Pancreas (tissue), 10 donors: ENCODE measurements around the gene FGF12. TPM values are rescaled to one million over a fixed set of nuclear protein-coding genes. Genes with fewer than 3 reads are reported as not detected.

Experiments used
- ATAC-seq, 4 donors: fragments of 200-7000 bp; cut with Tn5 transposase; one replicate each; pipeline versions ENCODE4 v1.8.0 to v1.9.1; 2020; ENCODE audit warnings: mild to moderate bottlenecking in 4 of 4, moderate library complexity in 4 of 4
- DNase-seq, 6 donors: peaks; one replicate each; pipeline ENCODE4 v3.0.0-alpha.2; 2020
- FAIRE-seq: peaks from 2 replicates; lab custom pipeline; 2012; peaks lifted over from hg19 to GRCh38; lab: Jason Lieb, UNC
- H3K27ac ChIP-seq, 4 donors: fragments of 200-600 bp; sonication (generic); 1 replicate in 3 of 4; 2 replicates in 1 of 4; pipeline versions ENCODE4 v1.5.0 to v1.8.0; 2020
- H3K27me3 ChIP-seq, 4 donors: fragments of 200-600 bp; one replicate each; pipeline ENCODE4 v1.8.0; 2021
- H3K36me3 ChIP-seq, 3 donors: fragments of 200-600 bp; sonication (generic) in 1 of 3; one replicate each; pipeline versions ENCODE4 v1.5.0 to v1.8.0; 2020 to 2021
- H3K4me1 ChIP-seq, 3 donors: fragments of 200-600 bp; one replicate each; pipeline ENCODE4 v1.8.0; 2021
- H3K4me3 ChIP-seq, 4 donors: fragments of 200-600 bp; sonication (generic) in 2 of 4; one replicate each; pipeline versions ENCODE4 v1.5.0 to v1.8.0; 2020 to 2021
- H3K9me3 ChIP-seq, 4 donors: fragments of 200-600 bp; one replicate each; pipeline ENCODE4 v1.8.0; 2021
- WGBS, 2 donors: extraction: QIAGEN DNeasy Blood & Tissue Kit; methylation state at CpG; one replicate each; pipeline ENCODE4 v1.1.7; 2013; 5-methylcytosine and 5-hydroxymethylcytosine counted together
- intact Hi-C, 3 donors: fragments of 100-400 bp; cut with DNase I; formaldehyde crosslinking; loops; one replicate each; pipeline versions ENCODE4 v1.11.1 to v1.14.2; 2022
- polyA plus RNA-seq, 2 donors: library from polyadenylated mRNA; stranded (reverse); fragments of 200-250 nt; gene quantifications; one replicate each; pipeline ENCODE4 v1.2.3, GENCODE V29; 2013
- total RNA-seq, 6 donors: library from RNA; stranded (reverse); fragmentation: NEBNext Ultra II Directional in 4 of 6; extraction: Animal tissue kit (Norgen Biotek cat#: 25700) in 4 of 6; gene quantifications; one replicate each; pipeline versions ENCODE4 v1.2.1 to v1.2.4, GENCODE V29; 2021 to 2023
- TF ChIP-seq, protein P1 (sequence below), 4 donors: fragments of 200-600 bp; sonication (generic) in 3 of 4; IDR thresholded peaks; one replicate each; pipeline versions ENCODE4 v1.5.0 to v1.8.0; 2021; ENCODE audit warnings: antibody characterized with exemption in 4 of 4
- donor health status: healthy with polysubstance abuse.
- donor health status: DM: no; HTN: no; CAD: no; lungs with moderate emphysema.
- donor health status: DM: no; HTN: no; CAD: no.
- donor health status: control.
- donor health status: control.
- donor health status: Bipolar disorder and iron deficiency.
- donor health status: DM: yes; HTN: yes; CAD: no.
- donor health status: DM: no; HTN: no; CAD: no.
- donor health status: DM: no; HTN: no; CAD: no.
- donor health status: DM: yes; HTN: yes; CAD: no.

FGF12 gene
- total and polyA plus RNA-seq, 8 donors: 3.6 to 8.6 (median 6.4) TPM

DNA sequence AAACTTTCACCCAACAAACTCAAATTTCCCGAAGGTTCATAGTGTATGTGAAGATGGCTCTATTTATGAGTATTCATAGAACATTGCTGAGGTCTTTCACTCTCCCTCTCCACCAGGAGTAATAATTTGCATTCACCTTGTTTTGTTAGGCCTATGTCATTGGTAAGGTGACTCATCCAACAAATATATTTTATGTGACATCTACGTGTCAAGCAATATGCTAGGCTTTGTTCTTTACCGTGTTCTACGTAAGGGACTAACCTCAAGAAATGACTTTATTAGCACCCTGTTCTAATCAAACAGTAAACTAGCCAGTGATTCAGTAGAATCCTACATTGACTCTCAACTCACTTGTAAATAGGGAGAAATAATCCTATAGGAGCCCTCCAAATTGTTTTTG is 334.4 kb downstream of the FGF12 start:
- intact Hi-C loops: no loop called here
- Histone ChIP-seq H3K27ac (no peak overlapping the region), H3K36me3 (no peaks in the 10 kb centered on the region), H3K4me3 (no peak overlapping the region), H3K9me3 (no peaks in the 10 kb centered on the region), H3K27me3 (no peaks in the 10 kb centered on the region), H3K4me1 (no peaks in the 10 kb centered on the region)
- TF ChIP-seq, protein P1, sequence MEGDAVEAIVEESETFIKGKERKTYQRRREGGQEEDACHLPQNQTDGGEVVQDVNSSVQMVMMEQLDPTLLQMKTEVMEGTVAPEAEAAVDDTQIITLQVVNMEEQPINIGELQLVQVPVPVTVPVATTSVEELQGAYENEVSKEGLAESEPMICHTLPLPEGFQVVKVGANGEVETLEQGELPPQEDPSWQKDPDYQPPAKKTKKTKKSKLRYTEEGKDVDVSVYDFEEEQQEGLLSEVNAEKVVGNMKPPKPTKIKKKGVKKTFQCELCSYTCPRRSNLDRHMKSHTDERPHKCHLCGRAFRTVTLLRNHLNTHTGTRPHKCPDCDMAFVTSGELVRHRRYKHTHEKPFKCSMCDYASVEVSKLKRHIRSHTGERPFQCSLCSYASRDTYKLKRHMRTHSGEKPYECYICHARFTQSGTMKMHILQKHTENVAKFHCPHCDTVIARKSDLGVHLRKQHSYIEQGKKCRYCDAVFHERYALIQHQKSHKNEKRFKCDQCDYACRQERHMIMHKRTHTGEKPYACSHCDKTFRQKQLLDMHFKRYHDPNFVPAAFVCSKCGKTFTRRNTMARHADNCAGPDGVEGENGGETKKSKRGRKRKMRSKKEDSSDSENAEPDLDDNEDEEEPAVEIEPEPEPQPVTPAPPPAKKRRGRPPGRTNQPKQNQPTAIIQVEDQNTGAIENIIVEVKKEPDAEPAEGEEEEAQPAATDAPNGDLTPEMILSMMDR (IDR thresholded peaks at IDR 0.05): no peak
- ATAC-seq: no peak
- 71 to 83% methylated on average over 4 of the region's 4 CpGs for WGBS, 2 donors
- no peak for FAIRE-seq
- no peak for DNase-seq

DNA sequence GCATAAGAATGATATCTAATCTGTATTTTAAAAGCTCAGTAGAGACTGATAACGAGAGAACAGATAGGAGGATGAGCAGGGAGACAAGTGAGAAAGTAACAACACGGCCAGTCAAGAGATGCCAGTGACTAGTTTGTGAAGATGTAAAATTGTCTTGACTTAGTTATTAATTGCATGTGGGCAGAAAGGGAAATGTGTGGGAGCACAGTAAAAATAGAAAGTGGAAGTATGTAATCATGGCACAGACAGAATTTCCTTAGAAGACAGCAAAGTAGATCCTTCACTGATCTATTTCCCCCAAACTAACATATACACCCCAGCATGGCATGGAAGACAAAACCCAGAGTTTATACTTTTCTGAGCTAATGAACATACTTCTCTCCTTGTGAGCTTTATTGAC is 344.5 kb downstream of the FGF12 start:
- Histone ChIP-seq H3K4me1 (no peaks in the 10 kb centered on the region), H3K27ac (no peak overlapping the region), H3K9me3 (no peaks in the 10 kb centered on the region), H3K4me3 (no peak overlapping the region), H3K36me3 (no peaks in the 10 kb centered on the region), H3K27me3 (no peaks in the 10 kb centered on the region)
- TF ChIP-seq, protein P1 (IDR thresholded peaks at IDR 0.05): no peak
- DNase-seq (no peak), ATAC-seq (no peak), FAIRE-seq (no peak)
- intact Hi-C loops: no loop called here
- 70 to 75% methylated on average over 2 of the region's 2 CpGs for WGBS, 2 donors

DNA sequence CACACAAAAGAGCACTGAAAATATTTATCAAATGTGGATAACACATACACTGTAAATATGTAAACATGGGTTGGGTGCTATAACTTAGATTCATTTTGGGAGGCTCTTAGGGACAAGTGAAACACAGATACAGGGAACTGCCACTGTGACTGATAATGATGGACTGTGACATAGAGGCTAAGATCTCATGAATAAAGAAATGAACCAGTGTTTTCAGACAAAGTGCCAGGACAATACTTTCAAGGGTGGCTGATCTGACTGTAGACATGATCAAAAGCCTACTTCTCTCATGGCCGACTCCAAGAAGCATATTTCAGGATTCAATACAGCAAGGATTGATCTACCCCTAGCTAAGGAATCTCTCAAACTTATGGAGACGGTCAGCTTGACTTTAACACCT is 353.8 kb downstream of the FGF12 start:
- intact Hi-C loops: no loop called here

DNA sequence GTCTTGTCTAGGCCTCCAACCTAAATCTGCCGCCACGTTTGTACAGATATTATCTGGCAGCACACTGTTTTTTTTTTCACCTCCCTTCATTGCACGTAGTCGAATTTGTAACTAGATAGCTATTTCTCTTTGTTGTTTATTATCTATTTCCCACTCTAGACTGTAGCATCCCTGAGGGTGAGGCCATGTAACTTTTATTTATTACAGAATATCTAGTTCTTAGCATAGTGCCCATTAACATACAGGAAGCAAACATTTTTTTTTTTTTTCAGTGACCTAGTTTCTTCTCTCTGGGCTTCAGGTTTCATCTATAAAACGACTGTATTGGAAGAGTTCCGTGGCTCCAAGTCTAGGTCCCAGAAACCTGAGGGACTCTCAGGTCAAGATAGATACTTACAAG is 354.3 kb downstream of the FGF12 start:
- 63 to 73% methylated on average over 6 of the region's 6 CpGs for WGBS, 2 donors
- FAIRE-seq: no peak

More for the DNA sequence above, 353.8 kb downstream of the FGF12 start:
- no peak for ATAC-seq
- WGBS, 2 donors: 86 to 91% methylated on average over 2 of the region's 2 CpGs
- Histone ChIP-seq H3K4me1 (no peaks in the 10 kb centered on the region), H3K27ac (no peak overlapping the region), H3K4me3 (no peak overlapping the region), H3K36me3 (no peaks in the 10 kb centered on the region), H3K9me3 (no peaks in the 10 kb centered on the region), H3K27me3 (no peaks in the 10 kb centered on the region)
- TF ChIP-seq, protein P1 (IDR thresholded peaks at IDR 0.05): no peak
- FAIRE-seq: no peak
- DNase-seq: no peak

DNA sequence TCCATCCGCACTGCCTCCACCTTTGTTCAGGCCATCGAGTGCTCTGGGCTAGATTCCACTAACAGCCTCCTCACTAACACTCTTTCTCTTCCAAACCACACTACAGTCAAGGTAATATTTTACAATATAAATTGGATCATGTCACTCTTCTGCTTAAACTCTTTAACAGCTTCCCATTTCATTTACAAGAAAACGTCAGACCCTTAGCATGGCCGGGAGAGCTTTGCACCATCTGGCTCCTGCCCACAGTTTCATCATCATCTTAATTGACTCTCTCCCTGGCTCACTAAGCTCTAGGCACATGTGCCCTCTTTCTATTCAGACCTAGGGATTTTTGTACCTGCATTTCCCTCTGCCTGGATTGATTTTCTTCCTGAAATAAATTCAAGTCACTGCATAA is 354.7 kb downstream of the FGF12 start:
- H3K4me3 ChIP-seq: no peak overlapping the region
- FAIRE-seq (no peak), ATAC-seq (peak in 2 of 4 donors; percentile 25 to 32)

More for the DNA sequence above, 354.3 kb downstream of the FGF12 start:
- TF ChIP-seq, protein P1 (IDR thresholded peaks at IDR 0.05): no peak
- intact Hi-C loops: no loop called here
- no peak for ATAC-seq
- Histone ChIP-seq H3K36me3 (no peaks in the 10 kb centered on the region), H3K27me3 (no peaks in the 10 kb centered on the region), H3K27ac (no peak overlapping the region), H3K4me3 (no peak overlapping the region), H3K9me3 (no peaks in the 10 kb centered on the region), H3K4me1 (no peaks in the 10 kb centered on the region)
- DNase-seq: no peak

More for the DNA sequence above, 354.7 kb downstream of the FGF12 start:
- DNase-seq: no peak
- Histone ChIP-seq H3K4me1 (no peaks in the 10 kb centered on the region), H3K36me3 (no peaks in the 10 kb centered on the region), H3K27me3 (no peaks in the 10 kb centered on the region), H3K27ac (no peak overlapping the region), H3K9me3 (no peaks in the 10 kb centered on the region)
- TF ChIP-seq, protein P1 (IDR thresholded peaks at IDR 0.05): no peak
- intact Hi-C loops: no loop called here
- 53 to 61% methylated on average over 4 of the region's 4 CpGs for WGBS, 2 donors
